K562 (cell line): Measurements from ENCODE around the gene ZNF528. TPM values are rescaled to one million over a fixed set of nuclear protein-coding genes. Genes with fewer than 3 reads are reported as not detected.
A peak's percentile ranks its signal among the peaks of the same experiment; 100 is the strongest.

Source experiments
- DIDO1 ChIP-seq: fragments of 450-650 bp; IDR thresholded peaks from 2 replicates; pipeline ENCODE4 v1.6.1; 2016; ENCODE audit warnings: low read depth, missing biosample characterization, missing genetic modification characterization
- KDM4B ChIP-seq, 2 experiments: fragments of 450-650 bp in 1 of 2; sonication (generic) in 1 of 2; IDR thresholded peaks; 2 replicates each; pipeline ENCODE4 v1.6.1; 2016 to 2017; ENCODE audit warnings: borderline replicate concordance in 2 of 2, antibody characterized with exemption in 1 of 2, low read depth in 1 of 2, mild to moderate bottlenecking in 1 of 2
- LEF1 ChIP-seq: fragments of 450-650 bp; IDR thresholded peaks from 2 replicates; pipeline ENCODE4 v1.6.1; 2016; ENCODE audit warnings: mild to moderate bottlenecking
- NR2C1 ChIP-seq, 2 experiments: fragments of 450-650 bp; IDR thresholded peaks; 2 replicates each; pipeline ENCODE4 v1.6.1; 2017; ENCODE audit warnings: mild to moderate bottlenecking in 2 of 2, antibody characterized with exemption in 1 of 2, inconsistent platforms in 1 of 2, missing compliant biosample characterization in 1 of 2, missing genetic modification characterization in 1 of 2
- PPARD ChIP-seq: fragments of 250-450 bp; sonication (Bioruptor Pico); IDR thresholded peaks from 2 replicates; pipeline ENCODE4 v1.8.0; 2022; ENCODE audit warnings: inconsistent platforms, mild to moderate bottlenecking, moderate library complexity
- SMC3 ChIP-seq: conservative IDR thresholded peaks from 2 replicates; pipeline ENCODE4 v1.6.1; 2011; ENCODE audit warnings: low read depth, low read length, improper control_type of control experiment; ENCODE audit not compliant: insufficient read depth
- TAF1 ChIP-seq: IDR thresholded peaks from 2 replicates; pipeline ENCODE4 v1.6.1; 2011; ENCODE audit warnings: mild to moderate bottlenecking, low read length, moderate library complexity; ENCODE audit not compliant: insufficient read depth, control insufficient read depth, severe bottlenecking; ENCODE audit errors: extremely low read depth
- TBL1XR1 ChIP-seq, 2 experiments: IDR thresholded peaks; 2 replicates each; pipeline ENCODE4 v1.6.1; 2012; ENCODE audit warnings: improper control_type of control experiment in 2 of 2, low read length in 2 of 2, mild to moderate bottlenecking in 1 of 2
- ZBTB40 ChIP-seq, 2 experiments: fragments of 450-650 bp in 1 of 2; sonication (generic) in 1 of 2; formaldehyde crosslinking in 1 of 2; IDR thresholded peaks; 2 replicates each; pipeline versions ENCODE4 v1.7.1 to v1.9.0; 2016 to 2022; ENCODE audit warnings: inconsistent platforms in 1 of 2, mild to moderate bottlenecking in 1 of 2, missing genetic modification reagents in 1 of 2
- ZNF609 ChIP-seq: sonication (generic); formaldehyde crosslinking; IDR thresholded peaks from 2 replicates; pipeline ENCODE4 v1.8.1; 2023; ENCODE audit warnings: missing genetic modification reagents, mild to moderate bottlenecking, borderline replicate concordance
- polyA plus RNA-seq, 8 experiments: library from polyadenylated mRNA; depleted of rRNA in 4 of 8; stranded (reverse) in 5 of 8; unstranded in 3 of 8; fragments of >200 nt; fragmentation: Nextera tagmentation in 2 of 8; fragmentation: Illumina TruSeq in 1 of 8; extraction: Ambion mirVana in 2 of 8; extraction: Trizol in 1 of 8; gene quantifications; 2 replicates each; pipeline versions ENCODE4 v1.2.1 to v1.2.3, GENCODE V29; 2011 to 2014; ENCODE audit warnings: inconsistent platforms in 1 of 8, missing spikeins in 1 of 8
- total RNA-seq, 7 experiments: library from RNA; depleted of rRNA in 6 of 7; stranded (reverse); fragments of >200 nt in 6 of 7; fragmentation: Illumina TruSeq in 2 of 7; extraction: Trizol in 2 of 7; gene quantifications; 2 replicates each; pipeline versions ENCODE4 v1.2.1 to v1.2.3, GENCODE V29; 2011 to 2021; ENCODE audit warnings: low replicate concordance in 1 of 7

Gene ZNF528
- total and polyA plus RNA-seq, 9 of the 15 experiments (the other 6 are each of a cell fraction or from before 2014, with no cell fraction given) = 1.2 to 3.9 (median 2.4) TPM

- TF ChIP-seq ZBTB40 (IDR thresholded peaks at IDR 0.05) (peak; percentile 89), ZBTB40 (CRISPR knock-in tag; IDR thresholded peaks at IDR 0.05) (no peak), TAF1 (no peak), PPARD (no peak), ZNF609 (CRISPR knock-in tag) (no peak), LEF1 (no peak), TBL1XR1 (IDR thresholded peaks at IDR 0.05; ENCODE audit: low read length in 2 of 2) (no peak), NR2C1 (IDR thresholded peaks at IDR 0.05) (peak; percentile 91), NR2C1 (tag; IDR thresholded peaks at IDR 0.05) (peak; percentile 93), SMC3 (no peak), KDM4B (IDR thresholded peaks at IDR 0.05; ENCODE audit: borderline replicate concordance in 2 of 2, low read depth in 1 of 2) (peak in 1 of 2 experiments; percentile 54; a peak in 1 of 4 replicates), DIDO1 (peak; percentile 47; the same call in 1 of the 2 replicates)
Measured at GRCh38 chr19:52397310-52398080, at the start of gene ZNF528 (continued).
